BJ (cell line): ENCODE results near the gene CNOT3. TPM values are rescaled to one million over a fixed set of nuclear protein-coding genes. Genes with fewer than 3 reads are reported as not detected.

ENCODE experiments used
- CTCF ChIA-PET: fragments of 350-600 bp; formaldehyde crosslinking; extraction: SDS; loops from one replicate; lab custom pipeline; 2021; ENCODE audit warnings: antibody characterized with exemption, inconsistent platforms; lab: Yijun Ruan, JAX
- POLR2A ChIA-PET: fragments of 300-600 bp; sonication (Branson Sonifier 250); formaldehyde crosslinking; extraction: SDS; loops from one replicate; lab custom pipeline; 2021; ENCODE audit warnings: antibody characterized with exemption; lab: Charles Lee
- DNase-seq: peaks from one replicate; pipeline ENCODE4 v3.0.0-alpha.2; 2011; ENCODE audit warnings: low read depth
- H3K27me3 ChIP-seq: 2 replicates; pipeline ENCODE4 v1.6.0; 2011; ENCODE audit warnings: low read length; ENCODE audit not compliant: control insufficient read depth, insufficient read depth
- H3K36me3 ChIP-seq: 2 replicates; pipeline ENCODE4 v1.5.1; 2011; ENCODE audit warnings: low read length; ENCODE audit not compliant: control insufficient read depth, insufficient read depth
- H3K4me3 ChIP-seq: 2 replicates; pipeline ENCODE4 v1.5.1; 2011; ENCODE audit warnings: low read depth, mild to moderate bottlenecking, control low read depth, low read length
- polyA plus RNA-seq: library from polyadenylated mRNA; depleted of rRNA; stranded (reverse); fragments of >200 nt; gene quantifications from 2 replicates; pipeline ENCODE4 v1.2.3, GENCODE V29; 2011
- TF ChIP-seq, protein P1 (sequence below): IDR thresholded peaks from 2 replicates; pipeline ENCODE4 v1.5.1; 2011; ENCODE audit warnings: low read depth, mild to moderate bottlenecking, control low read depth, inconsistent platforms, low read length, moderate library complexity; ENCODE audit not compliant: insufficient read depth

Gene CNOT3
- polyA plus RNA-seq, 1 experiment = 6.3 TPM

DNA sequence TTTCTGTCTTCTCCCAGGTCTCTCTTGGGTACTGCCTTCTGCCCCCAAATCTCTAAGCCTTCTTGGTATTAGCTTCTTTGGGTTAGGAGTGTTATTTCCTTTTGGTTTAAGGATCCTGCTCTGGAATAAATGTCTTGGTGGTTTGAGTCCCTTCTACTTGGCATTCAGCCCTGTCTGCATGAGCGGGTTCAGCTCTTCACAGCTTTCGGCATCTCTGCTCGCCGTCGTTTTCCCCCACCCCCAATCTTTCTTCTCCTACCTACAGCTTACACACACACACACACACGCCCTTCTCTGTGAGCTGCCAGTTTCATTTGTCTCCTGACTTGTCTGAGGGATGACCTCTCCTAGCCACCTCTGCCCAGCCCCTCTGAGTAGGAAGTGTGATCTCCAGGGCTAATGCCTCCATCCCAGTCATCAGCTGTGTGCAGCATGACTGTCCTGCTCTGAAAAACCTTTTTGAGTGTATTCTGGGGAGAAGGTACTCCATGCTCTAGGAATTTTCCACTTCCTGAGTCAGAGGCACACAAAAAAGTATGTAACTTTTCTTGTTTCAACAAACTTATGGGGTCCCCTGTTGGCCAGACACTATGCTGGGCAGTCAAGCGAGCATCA, 4.7 kb downstream of the CNOT3 start:
- CTCF ChIA-PET = interaction anchor here (0.8 kb wide), 1 partner anchor 9 kb away, joined by 3 read pairs; no protein-coding TSS in a partner anchor
- TF ChIP-seq, protein P1, sequence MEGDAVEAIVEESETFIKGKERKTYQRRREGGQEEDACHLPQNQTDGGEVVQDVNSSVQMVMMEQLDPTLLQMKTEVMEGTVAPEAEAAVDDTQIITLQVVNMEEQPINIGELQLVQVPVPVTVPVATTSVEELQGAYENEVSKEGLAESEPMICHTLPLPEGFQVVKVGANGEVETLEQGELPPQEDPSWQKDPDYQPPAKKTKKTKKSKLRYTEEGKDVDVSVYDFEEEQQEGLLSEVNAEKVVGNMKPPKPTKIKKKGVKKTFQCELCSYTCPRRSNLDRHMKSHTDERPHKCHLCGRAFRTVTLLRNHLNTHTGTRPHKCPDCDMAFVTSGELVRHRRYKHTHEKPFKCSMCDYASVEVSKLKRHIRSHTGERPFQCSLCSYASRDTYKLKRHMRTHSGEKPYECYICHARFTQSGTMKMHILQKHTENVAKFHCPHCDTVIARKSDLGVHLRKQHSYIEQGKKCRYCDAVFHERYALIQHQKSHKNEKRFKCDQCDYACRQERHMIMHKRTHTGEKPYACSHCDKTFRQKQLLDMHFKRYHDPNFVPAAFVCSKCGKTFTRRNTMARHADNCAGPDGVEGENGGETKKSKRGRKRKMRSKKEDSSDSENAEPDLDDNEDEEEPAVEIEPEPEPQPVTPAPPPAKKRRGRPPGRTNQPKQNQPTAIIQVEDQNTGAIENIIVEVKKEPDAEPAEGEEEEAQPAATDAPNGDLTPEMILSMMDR = no peak
- no peak for DNase-seq
- Histone ChIP-seq H3K36me3 (peaks cover 52% of the 10 kb centered on the region), H3K4me3 (no peak overlapping the region), H3K27me3 (no peaks in the 10 kb centered on the region)
- POLR2A ChIA-PET = no interaction called here

DNA sequence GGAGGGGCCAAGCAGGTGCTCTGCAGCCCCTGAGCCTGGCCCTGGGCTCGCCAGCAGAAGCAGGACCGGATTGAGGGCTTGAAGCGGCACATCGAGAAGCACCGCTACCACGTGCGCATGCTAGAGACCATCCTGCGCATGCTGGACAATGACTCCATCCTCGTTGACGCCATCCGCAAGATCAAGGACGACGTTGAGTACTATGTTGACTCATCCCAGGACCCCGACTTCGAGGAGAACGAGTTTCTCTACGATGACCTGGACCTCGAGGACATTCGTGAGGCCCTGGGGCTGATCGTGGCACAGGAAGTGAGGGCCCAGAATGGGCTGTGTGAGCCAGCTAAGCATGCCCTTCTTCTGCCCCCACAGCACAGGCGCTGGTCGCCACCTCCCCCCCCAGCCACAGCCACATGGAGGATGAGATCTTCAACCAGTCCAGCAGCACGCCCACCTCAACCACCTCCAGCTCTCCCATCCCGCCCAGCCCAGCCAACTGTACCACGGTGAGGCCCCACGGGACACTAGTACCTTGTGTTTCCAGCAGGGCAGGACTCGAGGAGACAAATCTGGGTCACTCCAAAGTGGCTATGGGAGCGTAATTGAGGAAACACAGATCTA, 8.1 kb downstream of the CNOT3 start:
- no peak overlapping the region for H3K4me3 ChIP-seq
- H3K36me3 ChIP-seq = peaks cover 71% of the 10 kb centered on the region
- ChIA-PET POLR2A (no interaction called here), CTCF (interaction anchor here (1.2 kb wide), 1 partner anchor 14 kb away, joined by 3 read pairs; the partner anchor contains the start of gene LENG1)
- TF ChIP-seq, protein P1 = no peak
- no peak for DNase-seq
- H3K27me3 ChIP-seq = no peaks in the 10 kb centered on the region

DNA sequence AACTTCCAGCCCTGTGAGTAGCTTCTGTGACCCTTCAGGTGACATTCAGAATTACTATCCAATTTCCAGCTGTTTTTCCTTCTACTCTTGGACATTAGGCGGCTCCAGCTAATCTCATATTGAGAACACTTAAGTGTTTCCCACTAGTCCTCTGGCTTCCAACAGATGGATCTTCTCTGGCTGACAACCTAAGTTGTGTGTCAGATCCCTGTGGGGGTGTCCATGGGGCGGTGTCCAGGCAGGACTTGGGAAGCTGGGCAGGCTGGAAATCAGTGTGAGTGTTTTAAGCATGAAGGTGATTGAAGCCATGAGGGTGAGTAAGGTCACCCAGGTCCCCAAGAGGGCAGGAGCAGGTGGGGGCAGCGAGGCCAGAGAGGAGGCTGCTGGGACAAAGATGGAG, 10.1 kb downstream of the CNOT3 start:
- CTCF ChIA-PET = interaction anchor here (1.6 kb wide), 1 partner anchor 10 kb away, joined by 6 read pairs; the partner anchor contains the start of gene CNOT3
- Histone ChIP-seq H3K27me3 (no peaks in the 10 kb centered on the region), H3K4me3 (no peak overlapping the region), H3K36me3 (peaks cover 79% of the 10 kb centered on the region)
- no peak for DNase-seq
- TF ChIP-seq, protein P1 = no peak
- POLR2A ChIA-PET = no interaction called here

DNA sequence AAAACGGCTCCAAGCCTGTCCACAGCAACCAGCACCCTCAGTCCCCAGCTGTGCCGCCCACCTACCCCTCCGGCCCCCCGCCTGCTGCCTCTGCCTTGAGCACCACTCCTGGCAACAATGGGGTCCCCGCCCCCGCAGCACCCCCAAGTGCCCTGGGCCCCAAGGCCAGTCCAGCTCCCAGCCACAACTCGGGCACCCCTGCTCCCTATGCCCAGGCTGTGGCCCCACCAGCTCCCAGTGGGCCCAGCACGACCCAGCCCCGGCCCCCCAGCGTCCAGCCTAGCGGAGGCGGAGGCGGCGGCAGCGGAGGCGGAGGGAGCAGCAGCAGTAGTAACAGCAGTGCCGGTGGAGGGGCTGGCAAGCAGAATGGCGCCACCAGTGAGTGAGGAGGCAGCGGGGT, 10.6 kb downstream of the CNOT3 start:
- peaks cover 77% of the 10 kb centered on the region for H3K36me3 ChIP-seq
- ChIA-PET CTCF (interaction anchor here (1.6 kb wide), 1 partner anchor 10 kb away, joined by 6 read pairs; the partner anchor contains the start of gene CNOT3), POLR2A (no interaction called here)
- TF ChIP-seq, protein P1 = no peak
- no peak for DNase-seq
- no peak overlapping the region for H3K4me3 ChIP-seq
- H3K27me3 ChIP-seq = no peaks in the 10 kb centered on the region

DNA sequence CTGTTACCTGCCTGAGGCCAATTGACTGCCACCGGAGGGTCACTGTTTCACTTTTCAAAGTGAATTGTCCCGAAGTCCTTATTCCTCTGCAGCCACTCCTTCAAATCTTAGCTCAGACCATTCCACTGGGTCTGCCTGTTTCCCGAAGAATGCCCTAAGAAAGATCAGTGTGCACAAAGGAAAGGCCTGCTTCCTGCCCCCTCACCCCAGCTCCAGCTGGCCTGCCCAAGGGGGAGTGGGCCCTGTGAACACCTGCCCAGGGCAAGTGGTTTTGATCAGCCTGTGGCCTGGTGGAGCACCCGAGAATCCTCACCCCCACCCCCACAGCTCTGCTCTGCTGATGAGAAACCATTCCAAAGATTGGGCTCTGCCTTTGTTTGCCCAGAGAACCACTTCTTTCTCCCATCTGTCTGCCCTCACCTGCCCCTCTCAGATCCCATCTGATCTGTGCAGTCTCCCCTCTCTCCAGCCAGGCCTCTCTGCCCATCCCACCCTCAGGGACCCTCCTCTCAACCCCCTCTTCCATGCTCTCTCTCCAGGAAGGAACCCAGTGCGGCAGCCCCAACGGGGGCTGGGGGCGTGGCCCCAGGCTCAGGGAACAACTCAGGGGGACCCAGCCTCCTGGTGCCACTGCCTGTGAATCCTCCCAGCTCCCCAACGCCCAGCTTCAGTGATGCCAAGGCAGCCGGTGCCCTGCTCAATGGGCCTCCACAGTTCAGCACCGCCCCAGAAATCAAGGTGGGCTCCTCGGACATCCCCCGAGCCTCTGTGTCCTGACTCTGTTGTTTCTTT, 11.7 kb downstream of the CNOT3 start:
- TF ChIP-seq, protein P1 = no peak
- CTCF ChIA-PET = no interaction called here
- POLR2A ChIA-PET = no interaction called here
- Histone ChIP-seq H3K4me3 (no peak overlapping the region), H3K27me3 (no peaks in the 10 kb centered on the region), H3K36me3 (peaks cover 75% of the 10 kb centered on the region)
- DNase-seq = no peak
